SK-N-SH treated with all-trans-retinoic acid at 6 μM for 48 hours (cell line): Measurements from ENCODE around the gene ASB3.

ENCODE experiments used
- ATAC-seq: fragments of 200-7000 bp; cut with Tn5 transposase; 3 replicates; pipeline ENCODE4 v1.9.1; 2020; ENCODE audit warnings: mild to moderate bottlenecking, moderate library complexity
- ARNTL ChIP-seq: fragments of 450-650 bp; formaldehyde crosslinking; IDR thresholded peaks from 2 replicates; pipeline ENCODE4 v1.5.0; 2020; ENCODE audit warnings: low read depth, mild to moderate bottlenecking, moderate library complexity, borderline replicate concordance
- BACH2 ChIP-seq: fragments of 250-450 bp; sonication (Bioruptor Pico); IDR thresholded peaks from 2 replicates; pipeline ENCODE4 v1.9.0; 2021; ENCODE audit warnings: mild to moderate bottlenecking, borderline replicate concordance
- CREB5 ChIP-seq: fragments of 250-450 bp; sonication (Bioruptor Pico); IDR thresholded peaks from 2 replicates; pipeline ENCODE4 v1.5.1; 2020; ENCODE audit warnings: low read depth, mild to moderate bottlenecking, moderate library complexity
- CSDC2 ChIP-seq: fragments of 250-450 bp; sonication (Bioruptor Pico); IDR thresholded peaks from 2 replicates; pipeline ENCODE4 v1.5.0; 2020; ENCODE audit warnings: mild to moderate bottlenecking, moderate library complexity
- CSRNP3 ChIP-seq: fragments of 250-450 bp; sonication (Bioruptor Pico); IDR thresholded peaks from 2 replicates; pipeline ENCODE4 v1.5.1; 2021; ENCODE audit warnings: mild to moderate bottlenecking, moderate library complexity
- ESRRG ChIP-seq: fragments of 250-450 bp; sonication (Bioruptor Pico); IDR thresholded peaks from 2 replicates; pipeline ENCODE4 v1.6.1; 2021; ENCODE audit warnings: mild to moderate bottlenecking
- GLIS3 ChIP-seq: fragments of 250-450 bp; sonication (Bioruptor Pico); IDR thresholded peaks from 2 replicates; pipeline ENCODE4 v1.5.0; 2020; ENCODE audit warnings: mild to moderate bottlenecking, moderate library complexity
- ISL1 ChIP-seq: fragments of 250-450 bp; sonication (Bioruptor Pico); IDR thresholded peaks from 2 replicates; pipeline ENCODE4 v2.1.2; 2022; ENCODE audit warnings: mild to moderate bottlenecking, moderate library complexity
- OSR1 ChIP-seq: fragments of 250-450 bp; sonication (Bioruptor Pico); IDR thresholded peaks from 2 replicates; pipeline ENCODE4 v1.8.0; 2022; ENCODE audit warnings: moderate library complexity, mild to moderate bottlenecking, inconsistent platforms
- PPARA ChIP-seq: fragments of 250-450 bp; sonication (Bioruptor Pico); IDR thresholded peaks from 2 replicates; pipeline ENCODE4 v1.5.0; 2020; ENCODE audit warnings: mild to moderate bottlenecking, borderline replicate concordance
- RARB ChIP-seq: fragments of 250-450 bp; sonication (Bioruptor Pico); IDR thresholded peaks from 2 replicates; pipeline ENCODE4 v1.8.0; 2021; ENCODE audit warnings: mild to moderate bottlenecking, moderate library complexity
- SNAI2 ChIP-seq: fragments of 250-450 bp; sonication (Bioruptor Pico); IDR thresholded peaks from 2 replicates; pipeline ENCODE4 v1.5.0; 2020; ENCODE audit warnings: mild to moderate bottlenecking, moderate library complexity
- TCF4 ChIP-seq: fragments of 250-450 bp; sonication (Bioruptor Pico); IDR thresholded peaks from 2 replicates; pipeline ENCODE4 v1.8.0; 2021; ENCODE audit warnings: mild to moderate bottlenecking, moderate library complexity, borderline replicate concordance
- TOX ChIP-seq: fragments of 250-450 bp; sonication (Bioruptor Pico); IDR thresholded peaks from 2 replicates; pipeline ENCODE4 v1.8.0; 2021; ENCODE audit warnings: mild to moderate bottlenecking, moderate library complexity, borderline replicate concordance
- TSHZ2 ChIP-seq: fragments of 250-450 bp; sonication (Bioruptor Pico); IDR thresholded peaks from 2 replicates; pipeline ENCODE4 v1.5.0; 2020; ENCODE audit warnings: mild to moderate bottlenecking, moderate library complexity
- ZC3H10 ChIP-seq: fragments of 250-450 bp; sonication (Bioruptor Pico); IDR thresholded peaks from 2 replicates; pipeline ENCODE4 v1.5.1; 2021; ENCODE audit warnings: mild to moderate bottlenecking, moderate library complexity
- ZFP30 ChIP-seq: fragments of 450-650 bp; formaldehyde crosslinking; IDR thresholded peaks from 2 replicates; pipeline ENCODE4 v1.5.0; 2022; ENCODE audit warnings: mild to moderate bottlenecking, moderate library complexity
- ZNF565 ChIP-seq: fragments of 450-650 bp; formaldehyde crosslinking; conservative IDR thresholded peaks from 2 replicates; pipeline ENCODE4 v1.5.0; 2020; ENCODE audit warnings: low read depth, mild to moderate bottlenecking, moderate library complexity
- ZNF70 ChIP-seq: fragments of 450-650 bp; formaldehyde crosslinking; IDR thresholded peaks from 2 replicates; pipeline ENCODE4 v1.5.0; 2020; ENCODE audit warnings: mild to moderate bottlenecking, moderate library complexity
- ZNF8 ChIP-seq: fragments of 450-650 bp; formaldehyde crosslinking; IDR thresholded peaks from 2 replicates; pipeline ENCODE4 v1.5.0; 2020; ENCODE audit warnings: mild to moderate bottlenecking, moderate library complexity
- TF ChIP-seq, protein P1 (sequence below): fragments of 250-450 bp; sonication (Bioruptor Pico); IDR thresholded peaks from 2 replicates; pipeline ENCODE4 v1.8.0; 2020; ENCODE audit warnings: mild to moderate bottlenecking, moderate library complexity, borderline replicate concordance

ASB3 gene

DNA sequence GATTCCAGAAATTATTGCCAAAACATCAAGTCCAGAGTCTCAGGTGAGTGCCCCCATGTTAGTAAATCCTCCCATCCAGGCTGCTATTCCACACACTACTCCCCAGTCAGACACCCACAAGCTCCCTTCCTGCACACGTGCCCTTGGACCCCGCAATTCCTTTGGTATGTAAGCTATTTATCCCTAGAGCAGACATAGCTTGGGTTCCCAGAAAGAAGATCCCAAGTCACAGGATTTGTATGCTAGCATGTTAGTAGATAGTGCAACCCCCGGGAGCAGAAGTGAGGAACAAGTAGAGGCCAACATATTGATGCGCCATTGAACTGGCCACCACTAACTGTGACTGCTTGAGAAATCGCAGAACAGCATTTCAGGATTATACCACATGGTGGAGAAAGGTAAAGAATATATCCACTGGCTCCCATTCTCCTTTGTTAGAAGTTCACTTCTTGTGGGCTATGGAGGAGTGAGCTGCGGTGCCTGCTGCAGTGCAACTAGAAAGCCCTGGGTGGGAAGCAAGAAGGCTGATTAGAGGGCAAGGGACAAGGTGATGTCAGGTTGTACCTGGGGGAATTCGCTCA, 156.6 kb downstream of the ASB3 start:
- TF ChIP-seq ZNF565 (no peak), ISL1 (CRISPR knock-in tag) (no peak), ZC3H10 (no peak), CSRNP3 (CRISPR knock-in tag) (no peak), CSDC2 (CRISPR knock-in tag) (no peak), CREB5 (CRISPR knock-in tag) (no peak), ZFP30 (CRISPR knock-in tag) (no peak), TCF4 (CRISPR knock-in tag) (no peak), GLIS3 (CRISPR knock-in tag) (no peak)
- TF ChIP-seq, protein P1, sequence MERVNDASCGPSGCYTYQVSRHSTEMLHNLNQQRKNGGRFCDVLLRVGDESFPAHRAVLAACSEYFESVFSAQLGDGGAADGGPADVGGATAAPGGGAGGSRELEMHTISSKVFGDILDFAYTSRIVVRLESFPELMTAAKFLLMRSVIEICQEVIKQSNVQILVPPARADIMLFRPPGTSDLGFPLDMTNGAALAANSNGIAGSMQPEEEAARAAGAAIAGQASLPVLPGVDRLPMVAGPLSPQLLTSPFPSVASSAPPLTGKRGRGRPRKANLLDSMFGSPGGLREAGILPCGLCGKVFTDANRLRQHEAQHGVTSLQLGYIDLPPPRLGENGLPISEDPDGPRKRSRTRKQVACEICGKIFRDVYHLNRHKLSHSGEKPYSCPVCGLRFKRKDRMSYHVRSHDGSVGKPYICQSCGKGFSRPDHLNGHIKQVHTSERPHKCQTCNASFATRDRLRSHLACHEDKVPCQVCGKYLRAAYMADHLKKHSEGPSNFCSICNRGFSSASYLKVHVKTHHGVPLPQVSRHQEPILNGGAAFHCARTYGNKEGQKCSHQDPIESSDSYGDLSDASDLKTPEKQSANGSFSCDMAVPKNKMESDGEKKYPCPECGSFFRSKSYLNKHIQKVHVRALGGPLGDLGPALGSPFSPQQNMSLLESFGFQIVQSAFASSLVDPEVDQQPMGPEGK (CRISPR knock-in tag), result no peak
- no peak for ATAC-seq

DNA sequence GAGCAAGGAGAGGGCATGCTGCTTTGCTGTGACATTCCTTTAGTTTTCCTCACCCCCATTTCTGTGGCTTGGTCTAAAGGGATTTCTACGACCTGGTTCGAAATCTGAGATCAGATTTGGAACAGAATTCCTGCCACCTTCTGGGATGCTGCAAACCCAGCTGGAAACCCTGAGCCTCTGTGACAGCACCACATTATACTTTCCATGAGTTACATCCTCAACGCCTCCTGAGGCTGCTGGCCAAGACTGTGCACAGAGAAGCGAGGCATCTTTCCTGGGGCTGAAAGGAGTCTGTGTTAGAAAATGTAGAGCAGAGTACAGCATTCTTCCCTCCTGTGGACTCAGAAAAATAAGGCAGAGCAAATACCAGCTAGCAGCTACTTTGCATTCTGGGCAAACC, 157.3 kb downstream of the ASB3 start:
- ATAC-seq, result no peak
- no peak for TF ChIP-seq PPARA
- TF ChIP-seq, protein P1 (CRISPR knock-in tag), result no peak
- no peak for TF ChIP-seq CREB5 (CRISPR knock-in tag)
- no peak for TF ChIP-seq RARB (CRISPR knock-in tag)
- no peak for TF ChIP-seq ZNF8 (CRISPR knock-in tag)
- no peak for TF ChIP-seq ZNF70 (CRISPR knock-in tag)
- TF ChIP-seq ZC3H10, result no peak
- TF ChIP-seq CSRNP3 (CRISPR knock-in tag), result no peak
- TF ChIP-seq ZNF565, result no peak
- TF ChIP-seq GLIS3 (CRISPR knock-in tag), result no peak
- TF ChIP-seq TSHZ2 (CRISPR knock-in tag), result no peak
- no peak for TF ChIP-seq ESRRG (CRISPR knock-in tag)
- no peak for TF ChIP-seq CSDC2 (CRISPR knock-in tag)
- TF ChIP-seq OSR1, result no peak
- no peak for TF ChIP-seq ARNTL (CRISPR knock-in tag)
- no peak for TF ChIP-seq ISL1 (CRISPR knock-in tag)
- TF ChIP-seq BACH2 (CRISPR knock-in tag), result no peak
- TF ChIP-seq ZFP30 (CRISPR knock-in tag), result no peak
- TF ChIP-seq TOX (CRISPR knock-in tag), result no peak
- TF ChIP-seq SNAI2, result no peak
